Measurements from ENCODE around the gene IGFBPL1. TPM values are rescaled to one million over a fixed set of nuclear protein-coding genes. Genes with fewer than 3 reads are reported as not detected.

The IGFBPL1 gene
- total RNA-seq, 1 experiment from 2014 or later: 0.58 TPM

DNA sequence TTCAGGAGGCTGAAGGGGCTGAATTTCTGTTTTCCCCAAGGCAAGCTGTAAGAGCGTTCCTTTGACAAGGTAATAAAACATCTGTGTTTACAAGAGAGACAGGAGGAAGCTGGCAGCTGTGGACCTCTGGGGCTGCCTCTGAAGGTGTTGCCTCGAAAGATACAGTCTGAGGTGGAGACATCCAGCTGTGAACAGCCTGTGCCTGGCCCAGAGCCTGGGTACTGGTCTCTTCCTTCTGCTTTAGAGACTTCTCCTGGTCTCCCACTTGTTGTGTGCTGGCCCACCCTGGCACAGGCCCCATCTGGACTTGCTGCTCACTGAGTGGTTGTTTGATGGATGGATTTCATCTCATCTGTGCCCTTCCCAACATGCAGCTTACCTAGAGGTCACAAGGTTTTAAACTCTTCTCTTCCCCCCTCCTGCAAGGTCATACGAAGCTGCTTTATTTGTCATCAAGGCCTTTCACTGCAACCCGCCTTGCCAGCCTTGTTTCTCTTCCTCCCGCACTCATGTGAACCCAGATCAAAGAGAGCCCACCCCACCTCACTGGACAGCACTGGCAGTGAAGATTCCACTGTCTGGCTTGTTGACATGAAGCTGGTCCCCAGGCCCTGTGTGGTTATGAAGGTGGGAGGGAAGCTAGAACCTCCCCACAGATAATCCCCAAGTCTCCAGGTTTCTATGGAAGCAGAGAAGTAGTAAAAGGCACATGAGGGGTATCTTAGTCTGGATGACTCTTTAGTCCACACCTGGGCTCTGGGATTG lies 66.7 kb downstream of the IGFBPL1 start:
- DNase-seq (ENCODE audit: low spot score): no peak

DNA sequence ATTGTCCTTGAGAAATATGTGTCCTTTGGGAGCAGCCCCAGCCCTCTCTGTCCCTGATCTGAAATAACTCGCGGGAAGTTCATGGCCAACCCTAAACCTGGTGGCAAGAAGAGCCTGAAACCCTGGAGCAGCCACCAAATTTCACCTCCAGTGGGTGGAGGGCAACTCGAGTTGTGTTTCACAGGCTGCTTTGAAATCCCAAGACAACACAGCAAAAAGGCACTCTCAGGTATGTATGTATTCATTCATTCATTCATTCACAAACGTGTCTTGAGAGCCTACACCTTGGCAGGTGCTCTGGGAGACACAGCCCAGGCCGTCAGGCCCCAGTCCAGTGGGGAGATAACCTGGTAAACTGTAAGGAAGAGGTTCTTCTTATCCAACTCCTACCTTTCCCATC lies 67.4 kb downstream of the IGFBPL1 start:
- DNase-seq (ENCODE audit: low spot score): no peak

Other genes with a start within 250 kb of the IGFBPL1 start
- gene ALDH1B1, start 31.8 kb downstream of the IGFBPL1 start, total RNA-seq (2014; rRNA removed; shearing (Covaris generic)): 19.5 and 29.5 TPM in 2 replicates
- 0.47 and 0.62 TPM in 2 replicates for gene ANKRD18A, start 196.1 kb upstream of the IGFBPL1 start, total RNA-seq (2014; rRNA removed; shearing (Covaris generic))

Measured in H4 (cell line).